Lower leg skin (tissue), 4 donors: ENCODE measurements around the gene SLC6A1. TPM values are rescaled to one million over a fixed set of nuclear protein-coding genes. Genes with fewer than 3 reads are reported as not detected.

Source experiments
- DNase-seq, 2 donors: peaks; one replicate each; pipeline ENCODE4 v3.0.0-alpha.2; 2019; ENCODE audit warnings: low spot score in 2 of 2
- H3K4me3 ChIP-seq: fragments of 200-600 bp; sonication (generic); 2 replicates; pipeline ENCODE4 v1.5.1; 2017; ENCODE audit warnings: mild to moderate bottlenecking, low read depth; ENCODE audit not compliant: poor library complexity, severe bottlenecking
- POLR2A ChIP-seq, 2 donors: fragments of 450-650 bp; IDR thresholded peaks; one replicate each; pipeline ENCODE4 v1.6.1; 2016 to 2017; ENCODE audit warnings: antibody characterized with exemption in 2 of 2, mild to moderate bottlenecking in 1 of 2, moderate library complexity in 1 of 2
- WGBS, 2 donors: methylation state at CpG; one replicate each; pipeline ENCODE4 v1.1.5; 2018; 5-methylcytosine and 5-hydroxymethylcytosine counted together
- intact Hi-C: fragments of 100-400 bp; cut with DNase I; formaldehyde crosslinking; loops from one replicate; pipeline ENCODE4 v1.15.0; 2023; ENCODE audit warnings: low total_unique reads
- total RNA-seq, 4 donors: library from RNA; depleted of rRNA; stranded (reverse); fragments of >200 nt; gene quantifications; one replicate each; pipeline ENCODE4 v1.1.0, GENCODE V29; 2016
- TF ChIP-seq, protein P1 (sequence below), 3 donors: fragments of 450-650 bp; IDR thresholded peaks; one replicate each; pipeline ENCODE4 v1.5.1; 2016; ENCODE audit warnings: antibody characterized with exemption in 3 of 3, mild to moderate bottlenecking in 3 of 3, moderate library complexity in 2 of 3

SLC6A1 gene
- total RNA-seq, 4 donors from 2014 or later, result 0.10 to 2.3 (median 1.1) TPM; not detected in 1

GRCh38 chr3:11024181-11024580, 31.6 kb downstream of the SLC6A1 start:
- WGBS, 2 donors, result 84 to 85% methylated on average over 4 of the region's 4 CpGs
- H3K4me3 ChIP-seq, result no peak overlapping the region
- intact Hi-C loops, result no loop called here
- no peak for TF ChIP-seq POLR2A (IDR thresholded peaks at IDR 0.05)
- TF ChIP-seq, protein P1, sequence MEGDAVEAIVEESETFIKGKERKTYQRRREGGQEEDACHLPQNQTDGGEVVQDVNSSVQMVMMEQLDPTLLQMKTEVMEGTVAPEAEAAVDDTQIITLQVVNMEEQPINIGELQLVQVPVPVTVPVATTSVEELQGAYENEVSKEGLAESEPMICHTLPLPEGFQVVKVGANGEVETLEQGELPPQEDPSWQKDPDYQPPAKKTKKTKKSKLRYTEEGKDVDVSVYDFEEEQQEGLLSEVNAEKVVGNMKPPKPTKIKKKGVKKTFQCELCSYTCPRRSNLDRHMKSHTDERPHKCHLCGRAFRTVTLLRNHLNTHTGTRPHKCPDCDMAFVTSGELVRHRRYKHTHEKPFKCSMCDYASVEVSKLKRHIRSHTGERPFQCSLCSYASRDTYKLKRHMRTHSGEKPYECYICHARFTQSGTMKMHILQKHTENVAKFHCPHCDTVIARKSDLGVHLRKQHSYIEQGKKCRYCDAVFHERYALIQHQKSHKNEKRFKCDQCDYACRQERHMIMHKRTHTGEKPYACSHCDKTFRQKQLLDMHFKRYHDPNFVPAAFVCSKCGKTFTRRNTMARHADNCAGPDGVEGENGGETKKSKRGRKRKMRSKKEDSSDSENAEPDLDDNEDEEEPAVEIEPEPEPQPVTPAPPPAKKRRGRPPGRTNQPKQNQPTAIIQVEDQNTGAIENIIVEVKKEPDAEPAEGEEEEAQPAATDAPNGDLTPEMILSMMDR (IDR thresholded peaks at IDR 0.05), result no peak
- no peak for DNase-seq

GRCh38 chr3:11029948-11030347, 37.4 kb downstream of the SLC6A1 start:
- WGBS, 2 donors, result 63 to 64% methylated on average over 2 to 3 of the region's 3 CpGs
- intact Hi-C loops, result no loop called here
- no peak for TF ChIP-seq POLR2A (IDR thresholded peaks at IDR 0.05)
- TF ChIP-seq, protein P1 (IDR thresholded peaks at IDR 0.05), result no peak
- no peak for DNase-seq
- H3K4me3 ChIP-seq, result no peak overlapping the region

DNA sequence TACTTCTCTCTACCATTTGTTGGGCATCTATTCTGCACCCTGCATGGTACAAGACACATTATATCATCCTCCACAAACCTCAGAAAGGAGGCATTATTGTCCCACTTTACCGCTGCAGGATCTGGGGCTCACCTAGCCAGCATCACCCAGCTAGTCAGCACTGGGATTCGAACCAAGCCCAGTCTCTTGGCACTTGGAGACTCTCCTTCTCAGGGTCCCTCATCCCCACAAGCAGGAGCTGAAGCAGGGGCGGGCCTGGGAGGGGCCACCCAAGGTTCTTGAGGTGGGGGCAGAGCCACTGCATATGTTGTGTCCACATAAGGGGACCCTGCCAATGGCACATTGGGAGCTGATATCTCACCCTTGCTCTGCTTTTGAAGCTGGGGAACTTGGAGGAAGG, 41.3 kb downstream of the SLC6A1 start:
- WGBS, 2 donors, result 85 to 98% methylated on average over 3 of the region's 3 CpGs
- DNase-seq, result no peak
- H3K4me3 ChIP-seq, result no peak overlapping the region
- intact Hi-C loops, result no loop called here
- no peak for TF ChIP-seq POLR2A (IDR thresholded peaks at IDR 0.05)
- TF ChIP-seq, protein P1 (IDR thresholded peaks at IDR 0.05), result no peak

DNA sequence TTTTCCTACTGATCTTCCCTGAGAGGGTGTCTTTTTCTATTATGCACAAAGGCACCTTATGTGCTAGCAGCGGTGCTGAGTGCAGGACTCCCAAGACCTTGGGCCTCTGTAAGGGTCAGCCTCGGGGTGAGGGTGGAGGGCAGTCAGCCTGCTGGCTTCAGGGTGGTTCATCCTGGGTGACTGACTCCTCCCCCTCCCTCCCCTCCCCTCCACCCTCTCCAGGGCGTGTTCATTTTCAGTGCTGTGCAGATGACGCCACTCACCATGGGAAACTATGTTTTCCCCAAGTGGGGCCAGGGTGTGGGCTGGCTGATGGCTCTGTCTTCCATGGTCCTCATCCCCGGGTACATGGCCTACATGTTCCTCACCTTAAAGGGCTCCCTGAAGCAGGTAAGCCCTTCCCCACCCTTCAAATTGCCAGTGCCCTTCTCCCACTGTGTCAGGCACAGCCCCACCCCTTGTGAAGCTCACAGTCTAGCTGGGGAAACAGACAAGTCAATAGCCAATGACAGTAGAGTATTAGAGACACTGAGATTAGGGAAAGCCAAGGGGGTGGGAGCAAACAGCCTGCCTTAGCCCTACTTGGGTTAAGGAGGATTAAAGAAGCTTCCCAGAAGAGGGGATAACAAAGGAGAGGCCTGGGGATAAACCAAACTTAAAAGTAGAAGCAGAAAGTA, 41.9 kb downstream of the SLC6A1 start:
- TF ChIP-seq, protein P1 (IDR thresholded peaks at IDR 0.05), result no peak
- no peak for TF ChIP-seq POLR2A (IDR thresholded peaks at IDR 0.05)
- 39 to 55% methylated on average over 5 of the region's 5 CpGs for WGBS, 2 donors

DNA sequence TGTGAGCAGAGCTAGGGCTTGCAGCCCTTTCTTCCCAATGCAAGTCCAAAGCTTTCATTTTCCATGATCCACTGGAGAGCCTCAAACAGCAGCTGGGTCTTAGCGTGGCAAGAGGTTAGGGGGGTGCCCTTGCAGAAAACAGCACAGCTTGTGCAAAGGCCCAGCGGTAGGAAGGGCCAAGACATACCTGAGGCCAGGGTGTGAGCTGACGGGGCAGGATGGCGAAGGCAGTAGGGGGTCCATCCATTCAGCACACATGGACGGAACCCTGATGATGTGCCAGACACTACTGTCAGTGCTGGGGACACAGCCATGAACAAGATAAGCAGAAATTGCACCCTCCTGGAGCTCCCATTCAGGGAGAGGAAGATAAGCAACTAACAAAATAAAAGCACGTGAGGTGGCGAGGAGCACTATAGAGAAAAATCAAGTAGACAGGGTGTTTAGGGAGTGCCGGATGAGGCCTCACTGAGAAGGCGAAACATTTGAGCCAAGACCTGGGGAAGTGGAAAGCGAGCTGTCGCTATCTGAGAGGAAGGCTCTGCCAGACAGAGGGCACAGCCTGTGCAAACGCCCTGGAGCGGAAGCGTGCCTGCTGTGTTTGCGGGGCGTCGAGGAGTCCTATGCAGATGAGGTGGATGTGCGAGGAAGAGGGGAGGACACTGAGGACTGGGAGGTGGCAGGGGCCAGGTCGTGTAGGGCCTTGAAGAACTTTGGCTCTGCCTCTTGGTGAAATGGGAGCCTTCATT, 43.4 kb downstream of the SLC6A1 start:
- no peak overlapping the region for H3K4me3 ChIP-seq
- no peak for DNase-seq
- TF ChIP-seq POLR2A (IDR thresholded peaks at IDR 0.05), result no peak
- TF ChIP-seq, protein P1 (IDR thresholded peaks at IDR 0.05), result no peak
- WGBS, 2 donors, result 78 to 81% methylated on average over 19 of the region's 19 CpGs
- intact Hi-C loops, result no loop called here

More for the DNA sequence above, 41.9 kb downstream of the SLC6A1 start:
- H3K4me3 ChIP-seq, result no peak overlapping the region
- intact Hi-C loops, result no loop called here
- DNase-seq, result no peak
